Upper lobe of left lung (tissue), 4 donors: Measurements from ENCODE around the gene CA10.

ENCODE experiments used
- EP300 ChIP-seq, 4 donors: sonication (generic); formaldehyde crosslinking; IDR thresholded peaks; one replicate each; pipeline ENCODE4 v1.5.1; 2017; ENCODE audit warnings: antibody characterized with exemption in 4 of 4, control low read depth in 2 of 4
- POLR2AphosphoS5 ChIP-seq, 2 donors: sonication (generic); formaldehyde crosslinking; IDR thresholded peaks; one replicate each; pipeline ENCODE4 v1.5.1; 2017; ENCODE audit warnings: antibody characterized with exemption in 2 of 2
- TF ChIP-seq, protein P1 (sequence below), 6 experiments: fragments of 450-650 bp in 4 of 6; fragments of 200-600 bp in 2 of 6; sonication (generic) in 2 of 6; IDR thresholded peaks; one replicate each; pipeline ENCODE4 v1.5.1; 2016 to 2019; ENCODE audit warnings: antibody characterized with exemption in 6 of 6

DNA sequence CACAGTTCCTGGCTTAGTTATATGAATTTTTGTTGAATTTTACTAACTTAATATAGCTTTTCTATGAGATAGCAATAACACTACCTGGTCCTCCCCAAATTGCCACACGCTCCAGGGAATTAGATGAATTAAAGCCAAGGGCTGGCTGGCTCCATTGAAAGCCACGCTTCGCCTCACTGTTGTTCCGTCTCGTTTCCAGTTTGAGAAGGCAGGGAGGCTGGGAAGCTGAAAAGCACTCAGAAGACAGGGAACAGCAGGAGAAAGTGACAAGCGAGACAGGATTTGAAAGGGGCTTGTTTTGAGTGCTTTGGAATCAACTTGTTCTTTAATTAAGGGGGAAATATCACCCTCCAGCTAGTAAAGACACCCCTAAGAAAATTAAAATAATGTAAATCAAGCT, 425.3 kb downstream of the CA10 start:
- TF ChIP-seq EP300 (IDR thresholded peaks at IDR 0.05): no peak
- TF ChIP-seq, protein P1, sequence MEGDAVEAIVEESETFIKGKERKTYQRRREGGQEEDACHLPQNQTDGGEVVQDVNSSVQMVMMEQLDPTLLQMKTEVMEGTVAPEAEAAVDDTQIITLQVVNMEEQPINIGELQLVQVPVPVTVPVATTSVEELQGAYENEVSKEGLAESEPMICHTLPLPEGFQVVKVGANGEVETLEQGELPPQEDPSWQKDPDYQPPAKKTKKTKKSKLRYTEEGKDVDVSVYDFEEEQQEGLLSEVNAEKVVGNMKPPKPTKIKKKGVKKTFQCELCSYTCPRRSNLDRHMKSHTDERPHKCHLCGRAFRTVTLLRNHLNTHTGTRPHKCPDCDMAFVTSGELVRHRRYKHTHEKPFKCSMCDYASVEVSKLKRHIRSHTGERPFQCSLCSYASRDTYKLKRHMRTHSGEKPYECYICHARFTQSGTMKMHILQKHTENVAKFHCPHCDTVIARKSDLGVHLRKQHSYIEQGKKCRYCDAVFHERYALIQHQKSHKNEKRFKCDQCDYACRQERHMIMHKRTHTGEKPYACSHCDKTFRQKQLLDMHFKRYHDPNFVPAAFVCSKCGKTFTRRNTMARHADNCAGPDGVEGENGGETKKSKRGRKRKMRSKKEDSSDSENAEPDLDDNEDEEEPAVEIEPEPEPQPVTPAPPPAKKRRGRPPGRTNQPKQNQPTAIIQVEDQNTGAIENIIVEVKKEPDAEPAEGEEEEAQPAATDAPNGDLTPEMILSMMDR (IDR thresholded peaks at IDR 0.05): no peak
- no peak for TF ChIP-seq POLR2AphosphoS5 (IDR thresholded peaks at IDR 0.05)
